Measurements from ENCODE around the gene CD14.
"Not testable (repeated sequence)": the region's sequence is repeated elsewhere in the genome, so short reads cannot be mapped to it uniquely, and the experiment has no call there.

CD14 gene

GRCh38 chr5:140634103-140634502 is 1.1 kb upstream of the CD14 start:
- DNase-seq, result no peak

DNA sequence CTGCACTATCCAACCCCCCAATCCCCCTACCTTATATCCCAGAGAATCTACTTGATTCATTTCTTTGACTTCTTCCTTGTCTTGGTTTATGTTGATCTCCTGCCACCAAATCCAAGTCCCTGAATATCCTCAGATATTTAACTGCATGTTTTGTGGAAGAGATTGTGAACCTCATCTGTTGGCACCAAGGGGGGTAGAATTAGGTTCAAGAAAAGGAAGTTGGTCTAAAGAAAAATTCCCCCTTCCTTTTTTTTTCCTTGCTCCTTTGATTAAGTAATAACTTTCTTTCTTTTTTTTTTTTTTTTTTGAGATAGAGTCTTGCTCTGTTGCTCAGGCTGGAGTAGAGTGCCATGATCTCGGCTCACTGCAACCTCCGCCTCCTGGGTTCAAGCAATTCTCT is 526 bp upstream of the CD14 start:
- DNase-seq, result no peak

DNA sequence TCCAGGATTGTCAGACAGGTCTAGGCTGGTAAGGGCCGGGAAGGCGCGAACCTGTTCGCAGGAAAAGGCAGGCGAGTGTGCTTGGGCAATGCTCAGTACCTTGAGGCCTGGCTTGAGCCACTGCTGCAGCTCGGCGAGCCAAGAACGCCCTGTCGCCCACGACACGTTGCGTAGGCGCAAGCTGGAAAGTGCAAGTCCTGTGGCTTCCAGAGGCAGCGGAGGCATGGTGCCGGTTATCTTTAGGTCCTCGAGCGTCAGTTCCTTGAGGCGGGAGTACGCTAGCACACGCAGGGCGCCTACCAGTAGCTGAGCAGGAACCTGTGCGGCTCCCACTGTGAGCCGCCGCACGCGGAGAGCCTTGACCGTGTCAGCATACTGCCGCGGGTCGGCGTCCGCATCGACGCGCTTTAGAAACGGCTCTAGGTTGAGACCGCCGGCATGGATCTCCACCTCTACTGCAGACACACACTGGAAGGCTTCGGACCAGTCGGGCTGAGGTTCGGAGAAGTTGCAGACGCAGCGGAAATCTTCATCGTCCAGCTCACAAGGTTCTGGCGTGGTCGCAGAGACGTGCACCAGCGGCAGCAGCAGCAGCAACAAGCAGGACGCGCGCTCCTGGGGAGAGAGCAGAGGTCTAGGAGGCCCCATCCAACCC is 482 bp downstream of the CD14 start:
- DNase-seq, result peak; percentile 82

- DNase-seq, result peak; percentile 25
Measured at GRCh38 chr5:140631831-140632365, 1.1 kb downstream of the CD14 start.

- no peak for DNase-seq
Measured at GRCh38 chr5:140631036-140631417, 1.9 kb downstream of the CD14 start.

DNA sequence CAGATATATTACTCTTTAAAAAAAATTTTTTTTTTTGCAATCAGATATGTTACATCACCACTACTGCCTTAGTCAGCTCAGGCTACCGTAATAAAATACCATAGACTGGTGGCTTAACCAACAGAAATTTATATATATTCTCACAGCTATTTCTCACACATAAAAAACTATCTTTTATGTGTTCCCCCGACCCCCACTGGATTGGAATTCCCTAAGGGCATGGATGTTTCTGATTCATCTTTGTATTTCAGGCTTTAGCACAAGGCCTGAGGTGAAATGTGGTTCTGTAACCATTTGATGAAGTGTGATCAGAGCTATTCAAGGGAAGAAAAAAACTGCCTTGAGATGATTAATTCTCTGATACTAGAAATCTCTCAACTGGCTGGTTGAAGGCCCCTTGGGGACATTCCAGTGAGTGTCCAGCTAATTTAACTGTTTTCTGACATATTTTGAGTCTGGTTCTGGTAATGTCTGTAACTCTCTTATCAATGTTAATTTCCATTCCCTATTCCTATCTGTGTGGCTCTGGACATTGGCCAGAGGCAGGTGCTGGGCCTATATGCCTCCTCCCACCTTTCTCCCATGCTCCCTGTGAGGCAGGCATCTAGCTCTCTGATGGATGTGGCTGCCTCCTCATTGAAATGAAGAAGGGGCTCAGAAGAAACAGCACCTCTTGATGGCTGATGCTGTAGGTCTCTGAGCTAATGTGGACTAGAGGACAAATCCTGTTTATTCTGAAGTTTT is 2.5 kb downstream of the CD14 start:
- no peak for DNase-seq

- no peak for DNase-seq
Measured at GRCh38 chr5:140628711-140629110, 4.3 kb downstream of the CD14 start.

DNA sequence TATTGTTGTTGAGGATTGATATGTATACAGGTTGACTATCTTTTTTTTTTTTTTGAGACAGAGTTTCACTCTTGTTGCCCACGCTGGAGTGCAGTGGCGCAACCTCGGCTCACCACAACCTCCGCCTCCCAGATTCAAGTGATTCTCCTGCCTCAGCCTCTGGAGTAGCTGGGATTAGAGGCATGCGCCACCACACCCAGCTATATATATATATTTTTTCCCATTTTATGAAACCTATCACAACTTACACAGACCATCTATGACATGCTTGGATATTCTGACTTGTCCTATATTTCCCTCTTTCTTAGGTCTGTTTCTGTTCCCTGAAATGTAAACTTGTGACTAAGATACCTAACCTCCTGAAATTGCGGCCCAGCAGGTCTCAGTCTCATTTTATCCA is 5.0 kb downstream of the CD14 start:
- no peak for DNase-seq

DNA sequence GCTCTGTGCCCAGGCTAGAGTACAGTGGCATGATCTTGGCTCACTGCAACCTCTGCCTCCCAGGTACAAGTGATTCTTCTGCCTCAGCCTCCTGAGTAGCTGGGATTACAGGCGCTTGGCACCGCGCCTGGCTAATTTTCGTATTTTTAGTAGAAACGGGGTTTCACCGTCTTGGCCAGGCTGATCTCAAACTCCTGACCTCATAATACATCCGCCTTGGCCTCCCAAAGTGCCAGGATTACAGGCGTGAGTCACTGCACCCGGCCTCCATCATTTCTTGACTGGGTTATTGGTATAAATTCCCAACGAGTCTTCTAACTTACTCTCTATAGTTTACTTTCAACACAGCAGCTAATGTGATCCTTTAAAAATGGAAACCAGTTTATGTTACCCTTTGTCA is 8.1 kb downstream of the CD14 start:
- DNase-seq, result not testable (repeated sequence)

- DNase-seq, result peak; percentile 17
Measured at GRCh38 chr5:140623061-140623460, 9.9 kb downstream of the CD14 start.

DNA sequence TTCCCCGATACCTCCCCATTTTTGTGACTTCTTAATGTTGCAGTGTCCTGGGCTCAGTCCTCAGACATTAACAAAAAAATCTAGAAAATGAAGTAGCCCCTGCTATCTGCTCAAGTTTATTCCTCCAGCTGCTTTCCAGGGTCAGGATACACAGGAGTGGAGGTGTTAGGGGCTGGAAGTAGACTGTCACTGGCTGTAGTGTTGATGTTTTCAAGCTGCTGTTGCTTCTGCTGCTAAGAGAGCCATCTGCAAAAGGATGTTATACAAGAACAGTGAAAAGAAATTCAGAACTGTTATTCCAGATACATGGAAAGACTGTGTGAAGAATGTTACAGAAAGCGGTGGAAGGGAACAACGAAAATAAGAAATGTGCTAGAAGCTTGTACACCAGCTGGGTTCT is 10.7 kb downstream of the CD14 start:
- DNase-seq, result no peak

GRCh38 chr5:140611020-140611521 is 21.9 kb downstream of the CD14 start:
- peak; percentile 88 for DNase-seq

DNA sequence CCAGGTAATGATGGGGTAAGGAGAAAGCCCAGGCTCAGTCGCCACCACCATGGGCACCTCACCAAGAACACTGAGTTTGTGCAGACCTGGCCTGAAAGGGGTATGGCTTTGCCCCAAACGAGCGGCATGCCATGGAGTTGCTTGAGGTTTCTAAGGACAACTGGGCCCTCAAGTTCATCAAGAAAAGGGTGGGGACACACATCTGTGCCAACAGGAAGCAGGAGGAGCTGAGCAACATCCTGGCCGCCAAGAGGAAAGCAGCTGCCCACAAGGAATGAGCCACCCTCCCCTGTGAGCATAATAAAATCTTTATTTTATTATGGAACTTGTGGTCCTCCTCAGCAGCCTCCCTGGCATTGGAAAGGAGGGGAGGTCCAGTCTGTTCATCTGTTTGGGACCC is 23.8 kb downstream of the CD14 start:
- DNase-seq, result peak; percentile 49

DNA sequence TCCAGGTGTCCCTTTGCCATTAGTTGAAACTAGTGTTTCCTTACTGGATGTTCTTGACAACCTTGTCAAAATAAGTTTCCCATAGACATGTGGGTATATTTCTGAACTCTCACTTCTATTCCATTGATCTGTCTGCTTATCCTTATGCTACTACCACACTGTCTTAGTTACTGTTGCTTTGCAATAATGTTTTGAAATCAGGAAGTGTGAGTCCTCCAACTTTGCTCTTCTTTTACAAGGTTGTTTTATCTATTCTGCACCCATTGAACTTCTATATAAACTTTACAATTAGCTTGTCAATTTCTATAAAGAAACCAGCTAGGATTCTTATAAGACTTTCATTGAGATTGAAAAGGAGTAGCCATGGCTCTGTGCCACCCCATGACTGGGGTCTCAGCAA is 24.3 kb downstream of the CD14 start:
- no peak for DNase-seq

- DNase-seq, result peak; percentile 10
Measured at GRCh38 chr5:140607031-140607430, 25.9 kb downstream of the CD14 start.

- no peak for DNase-seq
Measured at GRCh38 chr5:140605879-140606278, 27.1 kb downstream of the CD14 start.

- DNase-seq, result no peak
Measured at GRCh38 chr5:140603734-140604133, 29.2 kb downstream of the CD14 start.

DNA sequence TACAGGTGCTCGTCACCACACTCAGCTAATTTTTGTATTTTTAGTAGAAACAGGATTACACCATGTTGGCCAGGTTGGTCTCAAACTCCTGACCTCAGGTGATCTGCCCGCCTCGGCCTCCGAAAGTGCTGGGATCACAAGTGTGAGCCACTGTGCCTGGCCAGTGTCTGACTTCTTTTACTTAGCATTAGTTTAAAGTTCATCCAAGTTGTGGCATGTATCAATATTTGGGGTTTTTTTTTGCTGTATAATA is 29.6 kb downstream of the CD14 start:
- not testable (repeated sequence) for DNase-seq

GRCh38 chr5:140602147-140602546 is 30.8 kb downstream of the CD14 start:
- DNase-seq, result no peak

DNA sequence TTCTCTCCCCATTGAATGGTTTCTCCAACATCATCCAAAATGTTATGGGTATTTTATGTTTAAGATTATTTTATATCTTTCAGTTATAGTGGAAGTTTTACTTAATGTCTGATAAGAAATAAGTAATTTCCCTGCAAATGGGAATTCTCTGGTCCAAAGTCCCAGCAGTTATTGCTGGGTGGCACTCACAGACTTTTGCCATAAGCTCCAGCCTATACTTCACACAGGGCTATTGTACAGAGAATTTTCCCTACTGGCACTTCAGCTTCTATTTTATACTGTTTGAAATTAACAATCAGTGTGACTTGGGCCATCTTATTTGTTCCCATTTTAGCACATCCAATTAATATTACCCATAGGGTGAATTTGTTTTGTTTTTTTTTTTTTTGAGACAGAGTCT is 32.9 kb downstream of the CD14 start:
- no peak for DNase-seq

GRCh38 chr5:140598836-140599235 is 34.1 kb downstream of the CD14 start:
- no peak for DNase-seq

DNA sequence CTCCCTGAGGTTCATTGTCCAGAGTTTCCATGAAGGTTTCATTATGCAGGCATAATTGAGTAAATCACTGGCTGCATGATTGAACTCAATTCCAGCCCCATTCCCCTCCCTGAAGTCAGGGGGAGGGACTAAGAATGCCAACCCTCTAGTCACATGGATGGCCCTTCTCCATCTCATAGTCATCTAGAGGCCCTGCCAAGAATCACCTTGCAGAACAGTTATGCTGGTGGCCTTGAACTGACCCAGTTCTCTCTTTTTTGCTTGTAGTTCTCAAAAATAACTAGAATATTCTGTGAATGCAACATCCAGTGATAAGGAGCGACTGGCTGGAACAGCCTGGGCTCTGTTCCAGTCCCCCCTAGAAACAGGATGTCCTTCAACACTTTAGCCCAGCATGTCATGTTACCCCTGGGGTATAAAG is 36.6 kb downstream of the CD14 start:
- no peak for DNase-seq

DNA sequence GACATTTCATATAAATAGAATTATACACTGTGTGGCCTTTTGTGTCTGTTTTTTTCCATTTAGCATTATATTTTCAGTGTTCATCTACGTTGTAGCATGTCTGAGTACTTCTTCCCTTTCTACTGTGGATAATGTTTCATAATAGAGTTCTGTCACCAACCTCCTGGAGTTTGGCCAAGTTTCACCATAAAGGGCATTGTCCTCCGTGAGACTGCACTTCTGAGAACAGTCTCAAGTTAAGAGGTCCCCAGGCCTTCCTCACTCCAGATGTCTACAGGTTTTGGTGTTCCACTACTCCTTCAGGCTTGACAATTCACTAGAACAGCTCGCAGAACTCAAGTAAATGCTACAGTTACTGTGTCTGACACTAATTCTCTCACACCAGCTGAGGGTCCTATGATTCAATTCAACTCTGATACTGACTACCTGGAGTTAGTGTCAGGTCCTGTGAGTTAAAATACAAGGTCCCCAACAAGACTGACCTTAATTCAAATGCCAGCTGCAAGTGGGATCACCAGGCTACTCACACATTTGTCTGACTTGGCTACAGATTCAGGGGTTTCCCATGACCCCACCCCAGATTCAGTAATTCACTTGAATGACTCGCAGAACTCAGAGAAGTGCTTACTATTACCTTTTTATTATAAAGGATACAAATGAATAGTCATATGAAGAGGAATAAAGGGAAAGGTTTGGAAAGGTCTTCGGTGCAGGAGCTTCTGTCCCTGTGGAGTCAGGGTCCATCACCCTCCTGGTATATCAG is 37.3 kb downstream of the CD14 start:
- DNase-seq, result peak; percentile 90

DNA sequence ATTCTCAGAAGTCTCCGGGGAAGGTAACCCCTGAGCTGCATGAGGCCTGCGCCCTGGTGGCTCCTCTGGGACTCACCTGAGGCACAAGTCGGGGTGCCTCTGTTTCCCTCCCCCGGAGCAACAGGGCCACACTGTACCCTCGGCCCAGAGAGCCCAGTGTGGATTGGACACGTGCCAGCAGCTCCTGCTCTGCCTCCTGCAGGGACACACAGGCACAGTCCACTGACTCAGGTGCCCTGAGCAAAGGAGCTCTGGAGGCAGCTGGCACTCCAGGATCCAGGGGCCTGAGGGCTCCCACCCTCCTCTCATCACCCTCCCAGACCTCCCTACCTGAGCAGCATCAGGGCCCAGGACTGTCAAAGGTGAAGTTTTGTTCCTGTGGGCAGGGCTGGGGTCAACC is 38.8 kb downstream of the CD14 start:
- DNase-seq, result no peak
